Progenitor cell of endocrine pancreas (in vitro differentiated cells): ENCODE data around the gene STEAP3. TPM values are rescaled to one million over a fixed set of nuclear protein-coding genes. Genes with fewer than 3 reads are reported as not detected.

Experiments used
- DNase-seq: peaks from one replicate; pipeline ENCODE4 v3.0.0; 2021; ENCODE audit warnings: low spot score; ENCODE audit not compliant: unreplicated experiment
- H3K27ac Mint-ChIP-seq: 2 replicates; pipeline ENCODE4 v1.8.0; 2021; ENCODE audit warnings: mild to moderate bottlenecking, moderate library complexity, mixed read lengths
- H3K27me3 Mint-ChIP-seq: 2 replicates; pipeline ENCODE4 v1.8.0; 2021; ENCODE audit warnings: mixed read lengths
- H3K36me3 Mint-ChIP-seq: 2 replicates; pipeline ENCODE4 v1.8.0; 2022; ENCODE audit warnings: mixed read lengths; ENCODE audit not compliant: insufficient read depth
- H3K4me1 Mint-ChIP-seq: 2 replicates; pipeline ENCODE4 v1.8.0; 2021; ENCODE audit warnings: low read depth, mixed read lengths
- H3K4me3 Mint-ChIP-seq: 2 replicates; pipeline ENCODE4 v1.8.0; 2021; ENCODE audit warnings: low read depth, mild to moderate bottlenecking, moderate library complexity, mixed read lengths
- H3K9me3 Mint-ChIP-seq: 2 replicates; pipeline ENCODE4 v1.8.0; 2021; ENCODE audit warnings: low read depth, mixed read lengths
- total RNA-seq: library from RNA; stranded (reverse); gene quantifications from 2 replicates; pipeline ENCODE4 v1.2.1, GENCODE V29; 2021
- TF ChIP-seq, protein P1 (sequence below): fragments of 200-600 bp; sonication (generic); IDR thresholded peaks from one replicate; pipeline ENCODE4 v1.5.0; 2021; ENCODE audit warnings: antibody characterized with exemption, mild to moderate bottlenecking; ENCODE audit not compliant: unreplicated experiment

Gene STEAP3
- total RNA-seq, 1 donor from 2014 or later: 3.9 TPM

DNA sequence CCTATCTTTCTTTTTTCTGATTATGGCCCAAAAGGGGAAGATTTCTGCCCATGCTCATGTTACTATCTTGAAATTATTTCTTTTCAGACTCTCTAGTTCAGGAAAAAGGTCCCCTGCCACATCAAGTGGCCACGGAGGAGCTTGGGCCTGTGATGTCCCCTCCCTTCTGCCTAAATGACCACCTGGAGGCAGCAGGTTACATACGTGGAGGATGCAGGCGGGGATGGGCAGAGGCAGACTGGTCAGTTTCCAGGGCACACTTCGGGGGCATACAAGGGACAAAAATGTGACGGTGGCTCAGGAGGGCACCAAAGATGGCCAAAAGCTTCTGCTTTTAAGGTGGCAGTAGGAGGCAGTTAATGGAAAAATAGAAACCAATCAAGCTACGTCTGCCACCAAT is 30.7 kb upstream of the STEAP3 start:
- H3K27ac Mint-ChIP-seq: no peak overlapping the region
- TF ChIP-seq, protein P1, sequence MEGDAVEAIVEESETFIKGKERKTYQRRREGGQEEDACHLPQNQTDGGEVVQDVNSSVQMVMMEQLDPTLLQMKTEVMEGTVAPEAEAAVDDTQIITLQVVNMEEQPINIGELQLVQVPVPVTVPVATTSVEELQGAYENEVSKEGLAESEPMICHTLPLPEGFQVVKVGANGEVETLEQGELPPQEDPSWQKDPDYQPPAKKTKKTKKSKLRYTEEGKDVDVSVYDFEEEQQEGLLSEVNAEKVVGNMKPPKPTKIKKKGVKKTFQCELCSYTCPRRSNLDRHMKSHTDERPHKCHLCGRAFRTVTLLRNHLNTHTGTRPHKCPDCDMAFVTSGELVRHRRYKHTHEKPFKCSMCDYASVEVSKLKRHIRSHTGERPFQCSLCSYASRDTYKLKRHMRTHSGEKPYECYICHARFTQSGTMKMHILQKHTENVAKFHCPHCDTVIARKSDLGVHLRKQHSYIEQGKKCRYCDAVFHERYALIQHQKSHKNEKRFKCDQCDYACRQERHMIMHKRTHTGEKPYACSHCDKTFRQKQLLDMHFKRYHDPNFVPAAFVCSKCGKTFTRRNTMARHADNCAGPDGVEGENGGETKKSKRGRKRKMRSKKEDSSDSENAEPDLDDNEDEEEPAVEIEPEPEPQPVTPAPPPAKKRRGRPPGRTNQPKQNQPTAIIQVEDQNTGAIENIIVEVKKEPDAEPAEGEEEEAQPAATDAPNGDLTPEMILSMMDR: no peak
- H3K36me3 Mint-ChIP-seq: no peaks in the 10 kb centered on the region
- DNase-seq: no peak
- no peak overlapping the region for H3K4me3 Mint-ChIP-seq
- H3K27me3 Mint-ChIP-seq: peaks cover 2% of the 10 kb centered on the region
- H3K9me3 Mint-ChIP-seq: no peaks in the 10 kb centered on the region
- H3K4me1 Mint-ChIP-seq: peaks cover 22% of the 10 kb centered on the region

DNA sequence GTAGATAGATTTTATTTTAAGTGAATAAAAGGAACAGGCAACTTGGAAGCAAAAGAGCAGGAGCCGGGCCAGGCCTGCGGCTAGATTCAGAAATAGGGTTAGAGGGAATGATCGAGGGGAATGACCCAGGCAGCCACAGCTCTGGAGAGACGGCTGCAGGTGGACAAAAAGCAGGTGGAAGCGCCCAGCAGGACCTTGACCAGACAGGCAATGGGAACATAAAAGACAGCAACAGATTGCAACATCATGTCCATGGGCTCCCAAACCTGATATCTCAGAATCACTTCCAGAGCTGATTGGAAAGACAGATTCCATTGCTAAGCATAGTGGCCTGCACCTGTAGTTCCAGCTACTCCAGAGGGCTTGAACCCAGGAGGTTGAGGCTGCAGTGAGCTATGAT is 28.6 kb upstream of the STEAP3 start:
- no peaks in the 10 kb centered on the region for H3K36me3 Mint-ChIP-seq
- H3K27me3 Mint-ChIP-seq: peaks cover 2% of the 10 kb centered on the region
- H3K4me3 Mint-ChIP-seq: no peak overlapping the region
- TF ChIP-seq, protein P1: no peak
- no peak for DNase-seq
- no peak overlapping the region for H3K27ac Mint-ChIP-seq
- no peaks in the 10 kb centered on the region for H3K9me3 Mint-ChIP-seq
- H3K4me1 Mint-ChIP-seq: peaks cover 31% of the 10 kb centered on the region

DNA sequence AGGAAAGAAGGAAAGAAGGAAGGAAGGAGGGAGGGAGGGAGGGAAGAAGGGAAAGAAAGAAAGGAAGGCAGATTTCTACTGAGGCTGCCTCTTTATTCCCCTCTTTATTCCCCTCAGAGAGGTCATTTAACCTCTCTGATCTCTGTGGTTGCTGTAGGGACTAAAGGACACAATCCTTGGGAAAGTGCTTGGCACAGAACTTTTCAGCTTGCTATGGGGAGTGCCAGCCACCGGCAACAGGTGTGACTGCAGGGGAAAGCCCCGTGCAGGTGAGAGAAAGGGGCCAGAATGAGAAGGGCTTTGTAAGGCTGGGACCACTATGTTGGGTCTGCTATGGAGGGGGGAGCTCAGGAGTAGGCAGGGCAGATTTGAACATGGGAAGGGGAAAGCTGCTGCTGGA is 27.7 kb upstream of the STEAP3 start:
- no peak overlapping the region for H3K27ac Mint-ChIP-seq

DNA sequence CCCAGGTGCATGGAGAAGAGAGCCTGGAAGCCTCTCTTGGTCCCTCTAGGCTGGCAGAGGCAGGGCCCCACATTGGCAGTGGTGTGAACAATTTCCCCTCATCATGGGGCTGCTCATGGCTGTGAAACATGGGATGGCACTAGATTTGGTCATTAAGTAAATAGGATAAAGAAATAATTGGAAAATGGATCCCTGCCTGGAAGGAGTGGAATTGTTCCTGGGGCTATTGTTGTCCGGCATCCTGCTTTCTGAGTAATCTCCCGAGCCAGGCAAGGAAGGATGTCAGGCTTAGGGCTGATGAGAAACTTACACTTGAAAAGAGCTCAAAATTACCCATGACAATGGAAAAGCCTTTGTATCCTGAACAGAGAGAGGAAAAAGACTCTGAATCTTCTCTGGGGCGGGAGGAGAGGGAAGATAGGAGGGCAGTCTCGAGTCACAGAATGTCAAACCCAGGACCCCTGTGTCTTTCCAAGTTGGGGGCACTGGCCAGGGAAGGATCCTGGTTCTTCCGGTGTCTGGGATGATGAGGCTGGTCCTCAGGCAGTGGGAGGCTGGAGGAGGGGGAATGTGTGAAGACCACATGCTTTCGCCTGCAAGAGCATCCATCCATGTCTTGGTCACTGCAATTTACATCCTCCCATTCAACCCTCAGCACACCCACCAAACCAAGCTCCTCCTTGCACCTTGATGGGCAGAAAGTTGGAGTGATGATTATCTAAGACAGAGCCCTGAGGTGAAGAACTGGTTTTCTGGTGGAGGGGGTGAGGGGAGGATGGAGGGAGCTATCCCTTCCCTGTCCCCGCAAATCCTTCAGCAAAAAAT is 27.1 kb upstream of the STEAP3 start:
- TF ChIP-seq, protein P1: no peak
- Mint-ChIP-seq H3K27me3 (peaks cover 2% of the 10 kb centered on the region), H3K36me3 (no peaks in the 10 kb centered on the region), H3K9me3 (no peaks in the 10 kb centered on the region), H3K4me1 (peaks cover 31% of the 10 kb centered on the region), H3K4me3 (no peak overlapping the region), H3K27ac (no peak overlapping the region)
- no peak for DNase-seq

More for the DNA sequence above, 27.7 kb upstream of the STEAP3 start:
- Mint-ChIP-seq H3K4me3 (no peak overlapping the region), H3K27me3 (peaks cover 2% of the 10 kb centered on the region), H3K4me1 (peaks cover 31% of the 10 kb centered on the region), H3K9me3 (no peaks in the 10 kb centered on the region), H3K36me3 (no peaks in the 10 kb centered on the region)
- DNase-seq: no peak
- TF ChIP-seq, protein P1: no peak

DNA sequence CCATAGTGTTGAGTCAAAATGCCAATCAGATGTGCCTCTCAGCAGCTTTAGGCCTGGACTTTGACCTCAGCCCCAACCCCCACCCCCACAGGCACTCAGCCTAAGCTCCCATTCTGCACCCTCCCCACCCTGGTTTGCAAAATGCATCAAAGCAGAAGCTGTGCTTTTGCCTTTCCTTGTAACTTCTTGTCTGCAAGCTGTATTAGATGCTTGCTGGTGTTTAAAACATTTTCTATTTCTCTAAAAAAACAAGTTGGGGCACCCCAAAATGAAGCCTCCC is 26.6 kb upstream of the STEAP3 start:
- Mint-ChIP-seq H3K27me3 (peaks cover 2% of the 10 kb centered on the region), H3K4me3 (no peak overlapping the region)

More for the DNA sequence above, 26.6 kb upstream of the STEAP3 start:
- Mint-ChIP-seq H3K9me3 (no peaks in the 10 kb centered on the region), H3K36me3 (no peaks in the 10 kb centered on the region), H3K27ac (no peak overlapping the region), H3K4me1 (peaks cover 31% of the 10 kb centered on the region)
- TF ChIP-seq, protein P1: no peak
- DNase-seq: no peak
